GM06990 (cell line): ENCODE measurements around the gene KLHDC1.

Experiments used
- DNase-seq: peaks from one replicate; pipeline ENCODE4 v3.0.0-alpha.2; 2011; ENCODE audit not compliant: insufficient read length; ENCODE audit errors: extremely low read depth
- H3K27me3 ChIP-seq: replicated peaks from 2 replicates; pipeline ENCODE4 v1.6.0; 2011; ENCODE audit warnings: low read length; ENCODE audit not compliant: control insufficient read depth, insufficient read depth
- H3K36me3 ChIP-seq: 2 replicates; pipeline ENCODE4 v1.5.1; 2011; ENCODE audit warnings: low read length; ENCODE audit not compliant: control insufficient read depth, insufficient read depth
- H3K4me3 ChIP-seq: replicated peaks from 2 replicates; pipeline ENCODE4 v1.5.1; 2011; ENCODE audit warnings: low read depth, mild to moderate bottlenecking, control low read depth, low read length
- TF ChIP-seq, protein P1 (sequence below): IDR thresholded peaks from 2 replicates; pipeline ENCODE4 v1.5.1; 2011; ENCODE audit warnings: low read length, control low read depth, mild to moderate bottlenecking, inconsistent platforms; ENCODE audit not compliant: insufficient read depth, poor library complexity, severe bottlenecking

KLHDC1 gene

GRCh38 chr14:49796025-49796424 lies 103.1 kb downstream of the KLHDC1 start:
- DNase-seq, result no peak
- H3K27me3 ChIP-seq, result no peaks in the 10 kb centered on the region
- H3K4me3 ChIP-seq, result no peak overlapping the region
- TF ChIP-seq, protein P1, sequence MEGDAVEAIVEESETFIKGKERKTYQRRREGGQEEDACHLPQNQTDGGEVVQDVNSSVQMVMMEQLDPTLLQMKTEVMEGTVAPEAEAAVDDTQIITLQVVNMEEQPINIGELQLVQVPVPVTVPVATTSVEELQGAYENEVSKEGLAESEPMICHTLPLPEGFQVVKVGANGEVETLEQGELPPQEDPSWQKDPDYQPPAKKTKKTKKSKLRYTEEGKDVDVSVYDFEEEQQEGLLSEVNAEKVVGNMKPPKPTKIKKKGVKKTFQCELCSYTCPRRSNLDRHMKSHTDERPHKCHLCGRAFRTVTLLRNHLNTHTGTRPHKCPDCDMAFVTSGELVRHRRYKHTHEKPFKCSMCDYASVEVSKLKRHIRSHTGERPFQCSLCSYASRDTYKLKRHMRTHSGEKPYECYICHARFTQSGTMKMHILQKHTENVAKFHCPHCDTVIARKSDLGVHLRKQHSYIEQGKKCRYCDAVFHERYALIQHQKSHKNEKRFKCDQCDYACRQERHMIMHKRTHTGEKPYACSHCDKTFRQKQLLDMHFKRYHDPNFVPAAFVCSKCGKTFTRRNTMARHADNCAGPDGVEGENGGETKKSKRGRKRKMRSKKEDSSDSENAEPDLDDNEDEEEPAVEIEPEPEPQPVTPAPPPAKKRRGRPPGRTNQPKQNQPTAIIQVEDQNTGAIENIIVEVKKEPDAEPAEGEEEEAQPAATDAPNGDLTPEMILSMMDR, result no peak
- peaks cover 12% of the 10 kb centered on the region for H3K36me3 ChIP-seq
